GM18868 (cell line): ENCODE data around the gene CHURC1.

Experiments
- ATAC-seq: cut with Tn5 transposase; IDR thresholded peaks from one replicate; pipeline ENCODE4 v1.9.1; 2021; ENCODE audit warnings: mild to moderate bottlenecking, moderate library complexity; ENCODE audit not compliant: unreplicated experiment

Gene CHURC1

DNA sequence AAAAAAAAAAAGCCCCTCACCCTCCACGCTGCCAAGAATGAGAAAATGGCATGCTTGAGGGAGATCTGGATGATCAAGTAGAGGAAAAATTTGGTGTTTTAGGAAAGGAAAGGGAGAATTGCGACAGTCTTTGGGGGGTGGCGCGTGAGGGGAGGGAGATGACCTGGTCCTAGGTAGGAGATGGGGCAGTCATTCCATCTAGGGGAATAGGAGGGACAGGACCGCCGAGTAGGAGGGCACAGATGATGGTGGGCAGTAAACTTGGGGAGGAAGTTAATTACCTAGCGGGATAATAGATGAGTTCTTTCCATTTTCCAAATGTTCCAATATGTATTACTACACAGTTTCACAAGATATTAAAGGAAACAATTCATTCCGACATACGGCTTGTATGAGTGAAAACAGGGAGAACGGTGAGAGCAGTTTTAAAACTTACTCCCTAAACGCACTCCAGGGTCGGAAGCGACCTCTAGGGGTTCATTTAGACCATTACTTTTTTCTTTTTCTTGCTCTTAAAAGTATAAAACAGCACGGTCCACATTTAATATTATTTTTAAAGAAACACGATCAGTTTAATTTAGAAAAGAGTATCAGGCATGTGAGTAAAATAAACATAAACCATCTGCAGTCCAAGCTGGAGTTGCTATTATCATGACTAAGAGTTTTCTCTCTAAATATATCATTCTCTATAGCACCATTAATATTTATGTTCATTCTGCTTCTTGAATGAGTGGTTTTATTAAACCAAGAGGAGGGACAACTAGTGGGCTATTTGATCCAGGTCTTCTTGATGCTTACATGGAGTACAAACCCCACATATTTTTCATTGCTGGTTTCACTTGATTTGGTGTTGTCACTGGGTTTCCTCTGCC, 69.4 kb downstream of the CHURC1 start:
- ATAC-seq: no peak
